CD4-positive, alpha-beta T cell treated with Interleukin-4 for 4 hours (primary cell): ENCODE measurements around the gene SASH1.

Source experiments
- DNase-seq: peaks from one replicate; pipeline ENCODE4 v3.0.0-alpha.2; 2020

The SASH1 gene

DNA sequence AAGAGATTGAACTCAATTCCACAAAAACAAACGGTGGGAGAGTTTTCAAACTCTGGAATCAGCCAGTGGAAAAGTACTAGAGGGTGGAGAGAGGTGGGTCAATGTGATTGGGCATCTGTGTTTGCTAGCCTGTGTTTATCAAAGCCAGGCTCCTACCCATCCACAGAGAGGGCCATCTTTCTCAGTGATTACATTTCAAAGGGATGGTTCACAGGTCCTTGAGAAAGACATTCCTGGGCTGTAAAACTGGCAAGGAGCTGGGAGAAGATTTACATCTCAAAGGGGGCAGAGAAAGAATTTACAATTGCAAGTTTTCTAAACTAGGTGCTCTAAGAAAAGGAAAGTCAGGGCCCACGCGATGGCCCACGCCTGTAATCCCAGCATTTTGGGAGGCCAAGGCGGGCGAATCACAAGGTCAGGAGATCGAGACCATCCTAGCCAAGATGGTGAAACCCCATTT is 257.4 kb downstream of the SASH1 start:
- no peak for DNase-seq
